GM12874 (cell line): ENCODE measurements around the gene FANCI.

ENCODE experiments used
- TF ChIP-seq, protein P1 (sequence below): IDR thresholded peaks from 2 replicates; pipeline ENCODE4 v1.5.1; 2011; ENCODE audit warnings: low read depth, mild to moderate bottlenecking, control low read depth, low read length, moderate library complexity; ENCODE audit not compliant: insufficient read depth

FANCI gene

GRCh38 chr15:89309993-89310392 lies 66.2 kb downstream of the FANCI start:
- TF ChIP-seq, protein P1, sequence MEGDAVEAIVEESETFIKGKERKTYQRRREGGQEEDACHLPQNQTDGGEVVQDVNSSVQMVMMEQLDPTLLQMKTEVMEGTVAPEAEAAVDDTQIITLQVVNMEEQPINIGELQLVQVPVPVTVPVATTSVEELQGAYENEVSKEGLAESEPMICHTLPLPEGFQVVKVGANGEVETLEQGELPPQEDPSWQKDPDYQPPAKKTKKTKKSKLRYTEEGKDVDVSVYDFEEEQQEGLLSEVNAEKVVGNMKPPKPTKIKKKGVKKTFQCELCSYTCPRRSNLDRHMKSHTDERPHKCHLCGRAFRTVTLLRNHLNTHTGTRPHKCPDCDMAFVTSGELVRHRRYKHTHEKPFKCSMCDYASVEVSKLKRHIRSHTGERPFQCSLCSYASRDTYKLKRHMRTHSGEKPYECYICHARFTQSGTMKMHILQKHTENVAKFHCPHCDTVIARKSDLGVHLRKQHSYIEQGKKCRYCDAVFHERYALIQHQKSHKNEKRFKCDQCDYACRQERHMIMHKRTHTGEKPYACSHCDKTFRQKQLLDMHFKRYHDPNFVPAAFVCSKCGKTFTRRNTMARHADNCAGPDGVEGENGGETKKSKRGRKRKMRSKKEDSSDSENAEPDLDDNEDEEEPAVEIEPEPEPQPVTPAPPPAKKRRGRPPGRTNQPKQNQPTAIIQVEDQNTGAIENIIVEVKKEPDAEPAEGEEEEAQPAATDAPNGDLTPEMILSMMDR: no peak

DNA sequence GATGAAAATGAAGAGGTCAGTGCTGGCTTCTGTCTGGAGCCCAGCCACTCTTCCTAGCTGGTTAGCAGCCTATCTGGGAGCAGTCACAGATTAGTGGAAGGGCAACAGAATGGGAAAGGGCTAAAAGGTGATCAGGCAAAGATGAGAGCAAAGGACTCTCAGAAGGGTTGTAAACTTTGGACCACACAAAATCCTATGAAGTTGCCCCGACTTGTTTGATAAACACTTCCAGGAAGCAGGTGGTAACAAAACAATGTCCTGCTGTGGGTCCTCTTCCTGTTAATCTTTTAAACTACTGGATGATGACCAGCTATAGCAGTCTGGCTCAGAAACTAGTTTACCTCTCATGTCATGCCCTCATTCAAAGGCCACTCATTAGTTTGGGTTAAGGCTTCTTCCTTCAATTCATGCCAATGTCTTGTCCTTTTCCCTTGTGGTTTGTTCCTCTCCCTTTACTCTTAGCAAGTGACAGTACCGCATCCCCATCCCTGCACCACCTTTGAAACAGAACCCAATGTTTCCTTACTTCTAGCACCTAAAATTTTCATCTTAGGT lies 71.7 kb downstream of the FANCI start:
- TF ChIP-seq, protein P1: no peak

GRCh38 chr15:89316504-89316903 lies 72.7 kb downstream of the FANCI start:
- TF ChIP-seq, protein P1: no peak

DNA sequence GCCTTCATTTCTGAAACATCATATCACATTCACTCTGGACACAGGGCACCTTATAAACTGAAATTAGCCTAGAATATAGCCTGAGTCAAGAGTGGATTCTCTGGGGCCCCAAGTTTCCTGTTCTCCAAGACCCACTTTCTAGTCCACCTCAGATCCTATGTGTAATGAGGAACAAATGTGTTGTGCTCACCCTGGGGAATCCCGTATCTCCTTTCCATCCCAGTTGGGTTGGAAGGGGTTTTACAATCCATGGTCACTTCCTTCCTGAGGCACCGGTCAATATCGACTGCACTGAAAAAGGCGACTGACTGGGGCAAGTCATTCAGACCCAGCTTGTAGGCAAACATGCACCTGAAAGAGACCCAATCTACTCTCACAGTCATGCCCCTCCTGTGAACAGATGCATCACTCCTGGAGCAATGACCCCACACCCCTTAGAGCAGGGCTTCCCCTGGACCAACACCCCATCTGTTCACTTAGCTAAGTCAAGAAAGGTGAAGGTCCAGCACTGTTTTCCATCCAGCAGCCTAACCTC lies 73.5 kb downstream of the FANCI start:
- TF ChIP-seq, protein P1: no peak

DNA sequence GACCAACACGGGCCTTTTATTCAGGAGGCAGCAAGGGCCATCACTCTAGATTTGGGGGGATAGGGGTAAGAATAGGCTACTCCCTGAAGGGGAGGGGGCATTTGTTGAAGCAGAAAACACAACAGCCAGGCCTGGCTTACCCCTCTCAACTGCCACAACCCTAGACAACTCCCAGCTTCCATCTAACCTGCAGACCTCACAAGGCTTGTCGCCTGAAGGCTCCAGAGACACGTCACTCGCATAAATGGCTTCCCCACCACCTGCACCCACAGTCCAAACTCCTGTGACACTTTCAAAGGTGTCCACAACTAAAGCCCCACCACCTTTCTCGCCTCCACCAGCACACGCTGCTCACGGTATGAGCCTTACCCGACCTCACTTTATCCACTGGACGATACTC lies 75.9 kb downstream of the FANCI start:
- TF ChIP-seq, protein P1: no peak

- TF ChIP-seq, protein P1: no peak
These were observed 76.4 kb downstream of the FANCI start for GRCh38 chr15:89320200-89320599.

DNA sequence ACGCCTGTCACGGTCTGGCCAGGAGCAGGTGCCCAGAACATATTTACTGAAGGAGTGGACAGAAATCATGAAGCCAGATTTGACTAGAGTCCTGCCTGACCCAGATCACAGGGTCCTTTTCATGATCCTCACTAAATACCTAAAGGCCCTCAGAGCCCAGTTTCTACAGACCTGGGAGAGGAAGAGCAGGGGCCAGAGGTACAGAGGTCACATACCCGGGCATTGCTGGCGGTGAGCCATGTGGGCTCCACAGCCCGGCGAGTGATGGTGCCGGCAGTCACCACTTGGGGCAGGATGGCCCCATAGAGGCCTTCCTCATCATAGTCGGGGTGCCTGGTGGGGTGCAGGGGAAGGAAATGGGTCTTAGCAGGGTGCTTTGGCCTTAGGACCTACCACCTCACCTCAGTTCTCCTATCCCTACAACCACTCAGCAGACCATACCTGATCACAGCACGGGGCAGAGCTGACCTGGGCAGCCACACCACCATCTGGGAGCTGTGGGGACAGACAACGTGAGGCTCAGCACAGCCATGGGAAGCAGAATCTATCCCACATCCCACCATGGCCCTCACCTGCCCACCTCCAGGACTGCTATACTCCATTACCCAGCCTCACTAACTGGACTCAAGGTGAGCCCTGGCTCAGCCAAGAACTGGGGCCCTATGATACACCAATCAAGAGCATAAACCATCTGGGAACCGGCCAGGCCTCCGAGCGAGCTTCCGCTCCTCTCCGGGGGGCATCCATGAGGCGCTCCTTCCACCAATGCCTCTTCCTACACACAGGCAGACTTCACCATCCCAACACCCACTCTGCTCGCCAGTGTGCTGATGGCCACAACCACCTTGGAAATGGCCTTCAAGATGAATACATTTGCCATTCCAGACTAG lies 78.0 kb downstream of the FANCI start:
- TF ChIP-seq, protein P1: no peak
